HepG2 (cell line): ENCODE results near the gene HMGN1. TPM values are rescaled to one million over a fixed set of nuclear protein-coding genes. Genes with fewer than 3 reads are reported as not detected.
A peak's percentile ranks its signal among the peaks of the same experiment; 100 is the strongest.

Experiments used
- AHR ChIP-seq: IDR thresholded peaks from 2 replicates; pipeline ENCODE4 v1.6.1; 2018; ENCODE audit warnings: missing genetic modification reagents, missing compliant biosample characterization
- ATF7-NPFF ChIP-seq: sonication (generic); formaldehyde crosslinking; IDR thresholded peaks from 2 replicates; pipeline ENCODE4 v1.8.1; 2023; ENCODE audit warnings: mild to moderate bottlenecking, low read depth, missing genetic modification reagents, moderate library complexity
- CEBPB ChIP-seq: IDR thresholded peaks from 2 replicates; pipeline ENCODE4 v1.6.1; 2011; ENCODE audit warnings: low read depth, low read length, improper control_type of control experiment, borderline replicate concordance
- ELF4 ChIP-seq: sonication (generic); formaldehyde crosslinking; IDR thresholded peaks from 2 replicates; pipeline ENCODE4 v1.5.0; 2020; ENCODE audit warnings: missing genetic modification reagents, mild to moderate bottlenecking, moderate library complexity, borderline replicate concordance
- FOXP4 ChIP-seq: sonication (generic); formaldehyde crosslinking; IDR thresholded peaks from 2 replicates; pipeline ENCODE4 v1.4.0; 2020; ENCODE audit warnings: missing genetic modification reagents
- HDAC6 ChIP-seq: fragments of 200-600 bp; sonication (generic); IDR thresholded peaks from 2 replicates; pipeline ENCODE4 v1.7.0; 2017; ENCODE audit warnings: mild to moderate bottlenecking, antibody characterized with exemption, low read length, low read depth
- HNRNPLL ChIP-seq: fragments of 200-400 bp; formaldehyde crosslinking; IDR thresholded peaks from 2 replicates; pipeline ENCODE4 v1.6.1; 2017; ENCODE audit warnings: mild to moderate bottlenecking, low read depth, low read length; ENCODE audit not compliant: poor library complexity, severe bottlenecking
- POGZ ChIP-seq: sonication (generic); formaldehyde crosslinking; IDR thresholded peaks from 2 replicates; pipeline ENCODE4 v1.4.0; 2020; ENCODE audit warnings: mild to moderate bottlenecking, missing genetic modification reagents
- RFX1 ChIP-seq: fragments of 450-650 bp; IDR thresholded peaks from 2 replicates; pipeline ENCODE4 v1.6.1; 2017
- RXRB ChIP-seq: IDR thresholded peaks from 2 replicates; pipeline ENCODE4 v1.6.1; 2016; ENCODE audit warnings: borderline replicate concordance, missing genetic modification reagents, missing compliant biosample characterization
- SOX5 ChIP-seq: IDR thresholded peaks from 2 replicates; pipeline ENCODE4 v1.6.1; 2016; ENCODE audit warnings: borderline replicate concordance
- TEAD3 ChIP-seq: optimal IDR thresholded peaks from 2 replicates; pipeline ENCODE3; 2016; ENCODE audit warnings: borderline replicate concordance
- ZNF263 ChIP-seq: sonication (generic); formaldehyde crosslinking; IDR thresholded peaks from 2 replicates; pipeline ENCODE4 v1.4.0; 2020; ENCODE audit warnings: missing genetic modification reagents
- ZNF317 ChIP-seq: sonication (generic); formaldehyde crosslinking; IDR thresholded peaks from 2 replicates; pipeline ENCODE4 v1.5.0; 2020; ENCODE audit warnings: mild to moderate bottlenecking, missing genetic modification reagents
- ZNF674 ChIP-seq: sonication (generic); formaldehyde crosslinking; IDR thresholded peaks from 2 replicates; pipeline ENCODE4 v1.5.0; 2020; ENCODE audit warnings: low read depth, mild to moderate bottlenecking, missing genetic modification reagents
- polyA plus RNA-seq, 8 experiments: library from polyadenylated mRNA; depleted of rRNA in 3 of 8; stranded (reverse) in 7 of 8; unstranded in 1 of 8; fragments of >200 nt; fragmentation: Illumina TruSeq in 4 of 8; extraction: Trizol in 4 of 8; gene quantifications; 2 replicates each; pipeline versions ENCODE4 v1.2.1 to v1.2.3, GENCODE V29; 2011 to 2016; ENCODE audit warnings: low read depth in 4 of 8, missing spikeins in 1 of 8, mixed read lengths in 1 of 8; ENCODE audit not compliant: insufficient read depth in 1 of 8
- total RNA-seq, 5 experiments: library from RNA; depleted of rRNA; stranded (reverse); fragments of >200 nt; fragmentation: Illumina TruSeq; extraction: Trizol; gene quantifications; 2 replicates each; pipeline ENCODE4 v1.2.3, GENCODE V29; 2016; ENCODE audit warnings: low read depth in 1 of 5
- TF ChIP-seq, protein P1 (sequence below): sonication (generic); formaldehyde crosslinking; IDR thresholded peaks from 2 replicates; pipeline ENCODE4 v1.4.0; 2020; ENCODE audit warnings: missing genetic modification reagents
- TF ChIP-seq, protein P2 (sequence below), 2 experiments: fragments of 450-650 bp in 1 of 2; sonication (generic) in 1 of 2; formaldehyde crosslinking; IDR thresholded peaks; 2 replicates each; pipeline versions ENCODE4 v1.5.0 to v1.8.0; 2020 to 2022; ENCODE audit warnings: mild to moderate bottlenecking in 1 of 2, missing genetic modification reagents in 1 of 2
- TF ChIP-seq, protein P3 (sequence below): IDR thresholded peaks from 2 replicates; pipeline ENCODE4 v1.6.1; 2012; ENCODE audit warnings: low read length, improper control_type of control experiment

HMGN1 gene
- total and polyA plus RNA-seq, 2 of the 13 experiments (the other 11 are each of a cell fraction or from before 2014, with no cell fraction given), result 104 to 286 TPM

DNA sequence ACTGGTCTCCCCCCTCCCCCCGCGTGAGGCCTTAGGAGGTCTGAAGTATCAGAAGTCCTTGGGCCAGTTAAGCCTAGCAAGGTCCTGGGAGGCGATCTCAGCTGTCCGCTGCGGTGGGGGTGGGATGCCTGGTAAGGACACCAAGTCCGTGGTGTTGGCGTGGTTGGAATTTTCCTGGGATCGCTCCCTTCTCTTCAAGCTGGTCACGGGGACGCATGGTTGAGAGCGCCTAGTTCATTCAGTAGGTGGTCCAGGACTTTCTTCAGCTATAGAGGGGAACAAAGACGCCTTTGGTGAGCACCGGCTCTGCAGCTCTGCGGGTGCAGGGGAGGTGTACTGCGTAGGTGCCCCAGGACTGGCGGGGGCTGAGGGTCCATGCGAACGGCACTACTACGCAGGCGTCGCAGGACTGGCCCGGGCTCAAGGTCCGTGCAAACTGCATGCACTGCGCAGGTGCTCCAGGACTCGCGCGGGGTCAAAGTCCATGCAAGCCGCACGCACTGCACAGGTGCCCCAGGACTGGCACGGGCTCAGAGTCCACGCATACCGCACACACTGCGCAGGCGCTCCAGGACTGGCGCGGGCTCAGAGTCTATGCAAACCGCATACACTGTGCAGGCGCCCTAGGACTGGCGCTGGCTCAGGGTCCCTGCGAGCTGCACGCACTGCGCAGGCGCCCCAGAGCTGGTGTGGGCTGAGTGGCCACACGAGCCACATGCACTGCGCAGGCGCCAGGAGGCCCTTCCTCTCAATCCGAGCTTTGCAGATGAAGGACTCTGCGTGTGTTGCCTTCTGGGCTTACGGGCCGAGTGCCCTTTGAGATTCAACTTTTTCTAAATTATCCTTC lies 36.6 kb upstream of the HMGN1 start (continued):
- TF ChIP-seq, protein P1, sequence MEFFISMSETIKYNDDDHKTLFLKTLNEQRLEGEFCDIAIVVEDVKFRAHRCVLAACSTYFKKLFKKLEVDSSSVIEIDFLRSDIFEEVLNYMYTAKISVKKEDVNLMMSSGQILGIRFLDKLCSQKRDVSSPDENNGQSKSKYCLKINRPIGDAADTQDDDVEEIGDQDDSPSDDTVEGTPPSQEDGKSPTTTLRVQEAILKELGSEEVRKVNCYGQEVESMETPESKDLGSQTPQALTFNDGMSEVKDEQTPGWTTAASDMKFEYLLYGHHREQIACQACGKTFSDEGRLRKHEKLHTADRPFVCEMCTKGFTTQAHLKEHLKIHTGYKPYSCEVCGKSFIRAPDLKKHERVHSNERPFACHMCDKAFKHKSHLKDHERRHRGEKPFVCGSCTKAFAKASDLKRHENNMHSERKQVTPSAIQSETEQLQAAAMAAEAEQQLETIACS (CRISPR knock-in tag), result no peak; the same call in 1 of the 2 replicates
- TF ChIP-seq AHR (CRISPR knock-in tag), result peak; percentile 68; the same call in 1 of the 2 replicates
- TF ChIP-seq HDAC6, result no peak
- TF ChIP-seq ZNF674 (CRISPR knock-in tag), result no peak
- peak; percentile 64 for TF ChIP-seq POGZ (CRISPR knock-in tag)
- peak; percentile 74 for TF ChIP-seq RXRB (CRISPR knock-in tag)
- no peak for TF ChIP-seq RFX1
- TF ChIP-seq TEAD3 (CRISPR knock-in tag), result peak; percentile 97
- no peak; the same call in 1 of the 2 replicates for TF ChIP-seq ATF7-NPFF (CRISPR knock-in tag)
- no peak for TF ChIP-seq CEBPB
- TF ChIP-seq HNRNPLL, result peak; percentile 99
- peak; percentile 59 for TF ChIP-seq ZNF263 (CRISPR knock-in tag)
- no peak for TF ChIP-seq ZNF317 (CRISPR knock-in tag)
- TF ChIP-seq SOX5 (CRISPR knock-in tag), result peak; percentile 76
- no peak for TF ChIP-seq ELF4 (CRISPR knock-in tag)
- TF ChIP-seq, protein P2, sequence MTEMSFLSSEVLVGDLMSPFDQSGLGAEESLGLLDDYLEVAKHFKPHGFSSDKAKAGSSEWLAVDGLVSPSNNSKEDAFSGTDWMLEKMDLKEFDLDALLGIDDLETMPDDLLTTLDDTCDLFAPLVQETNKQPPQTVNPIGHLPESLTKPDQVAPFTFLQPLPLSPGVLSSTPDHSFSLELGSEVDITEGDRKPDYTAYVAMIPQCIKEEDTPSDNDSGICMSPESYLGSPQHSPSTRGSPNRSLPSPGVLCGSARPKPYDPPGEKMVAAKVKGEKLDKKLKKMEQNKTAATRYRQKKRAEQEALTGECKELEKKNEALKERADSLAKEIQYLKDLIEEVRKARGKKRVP (CRISPR knock-in tag; IDR thresholded peaks at IDR 0.05), result no peak
- peak; percentile 69 for TF ChIP-seq FOXP4 (CRISPR knock-in tag)
- TF ChIP-seq, protein P3, sequence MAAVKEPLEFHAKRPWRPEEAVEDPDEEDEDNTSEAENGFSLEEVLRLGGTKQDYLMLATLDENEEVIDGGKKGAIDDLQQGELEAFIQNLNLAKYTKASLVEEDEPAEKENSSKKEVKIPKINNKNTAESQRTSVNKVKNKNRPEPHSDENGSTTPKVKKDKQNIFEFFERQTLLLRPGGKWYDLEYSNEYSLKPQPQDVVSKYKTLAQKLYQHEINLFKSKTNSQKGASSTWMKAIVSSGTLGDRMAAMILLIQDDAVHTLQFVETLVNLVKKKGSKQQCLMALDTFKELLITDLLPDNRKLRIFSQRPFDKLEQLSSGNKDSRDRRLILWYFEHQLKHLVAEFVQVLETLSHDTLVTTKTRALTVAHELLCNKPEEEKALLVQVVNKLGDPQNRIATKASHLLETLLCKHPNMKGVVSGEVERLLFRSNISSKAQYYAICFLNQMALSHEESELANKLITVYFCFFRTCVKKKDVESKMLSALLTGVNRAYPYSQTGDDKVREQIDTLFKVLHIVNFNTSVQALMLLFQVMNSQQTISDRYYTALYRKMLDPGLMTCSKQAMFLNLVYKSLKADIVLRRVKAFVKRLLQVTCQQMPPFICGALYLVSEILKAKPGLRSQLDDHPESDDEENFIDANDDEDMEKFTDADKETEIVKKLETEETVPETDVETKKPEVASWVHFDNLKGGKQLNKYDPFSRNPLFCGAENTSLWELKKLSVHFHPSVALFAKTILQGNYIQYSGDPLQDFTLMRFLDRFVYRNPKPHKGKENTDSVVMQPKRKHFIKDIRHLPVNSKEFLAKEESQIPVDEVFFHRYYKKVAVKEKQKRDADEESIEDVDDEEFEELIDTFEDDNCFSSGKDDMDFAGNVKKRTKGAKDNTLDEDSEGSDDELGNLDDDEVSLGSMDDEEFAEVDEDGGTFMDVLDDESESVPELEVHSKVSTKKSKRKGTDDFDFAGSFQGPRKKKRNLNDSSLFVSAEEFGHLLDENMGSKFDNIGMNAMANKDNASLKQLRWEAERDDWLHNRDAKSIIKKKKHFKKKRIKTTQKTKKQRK, result no peak
